DMS53 treated with DMSO at 0.1 percent for 48 hours (cell line): ENCODE measurements around the gene TBRG4.

Source experiments
- DNase-seq: peaks from one replicate; lab custom pipeline; 2025; ENCODE audit not compliant: unreplicated experiment; lab: John Stamatoyannopoulos, UW

Gene TBRG4

DNA sequence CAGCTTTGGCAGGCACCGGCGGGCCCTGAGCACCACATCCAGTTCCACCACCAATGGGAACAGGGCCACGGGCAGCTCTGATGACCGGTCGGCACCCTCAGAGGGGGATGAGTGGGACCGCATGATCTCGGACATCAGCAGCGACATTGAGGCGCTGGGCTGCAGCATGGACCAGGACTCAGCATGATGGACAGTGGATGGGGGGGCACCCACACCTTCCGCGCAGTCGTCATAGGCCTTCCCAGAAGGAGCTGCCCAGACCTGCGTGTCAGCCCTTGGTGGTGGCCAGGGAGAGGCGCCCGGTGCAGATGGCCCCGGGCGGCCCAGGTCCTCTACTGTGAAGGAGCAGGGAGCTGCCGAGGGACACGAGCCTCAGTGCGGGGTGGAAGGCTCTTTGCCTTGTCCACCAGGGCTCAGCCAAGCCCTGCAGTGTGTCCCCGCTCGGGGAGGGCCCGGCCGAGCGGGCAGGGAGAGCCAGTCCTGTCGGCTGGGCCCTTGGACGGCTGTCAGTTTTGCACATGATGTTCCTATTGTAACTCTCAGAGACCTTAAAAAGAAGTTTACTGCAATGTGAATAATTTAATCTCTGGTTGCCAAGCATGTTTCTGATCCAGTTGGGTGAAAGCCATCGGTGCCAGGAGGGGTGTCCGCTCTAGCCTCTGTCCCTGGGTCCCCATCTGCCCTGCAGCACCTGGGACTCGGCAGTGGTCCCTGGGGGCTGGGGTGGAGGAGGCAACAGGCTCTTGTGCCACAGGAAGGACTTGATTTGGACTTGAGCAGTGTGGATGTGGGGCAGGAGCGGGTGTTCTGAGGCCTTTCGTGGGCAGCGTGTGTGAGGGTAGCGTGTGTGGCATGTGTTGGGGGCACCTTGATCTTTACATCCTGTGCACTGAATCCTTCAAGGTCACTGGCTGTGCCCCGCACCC, 35.4 kb downstream of the TBRG4 start:
- no peak for DNase-seq

DNA sequence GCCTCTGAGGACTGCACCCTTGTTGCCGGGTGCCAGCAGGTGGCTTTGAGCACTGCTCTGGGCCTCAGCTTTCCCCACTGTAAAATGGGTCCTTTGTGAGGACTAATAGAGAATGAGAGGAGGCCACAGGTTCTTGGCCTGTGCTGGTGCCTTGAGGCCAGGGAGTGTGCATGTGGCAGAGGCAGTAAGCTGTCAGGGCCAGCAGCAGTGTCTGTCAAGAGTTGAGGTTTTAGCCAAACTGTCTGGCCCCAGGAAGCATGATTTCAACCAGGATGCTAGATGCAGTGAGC, 36.2 kb downstream of the TBRG4 start:
- DNase-seq, result no peak

GRCh38 chr7:45074528-45075354, 36.8 kb downstream of the TBRG4 start:
- DNase-seq, result no peak

DNA sequence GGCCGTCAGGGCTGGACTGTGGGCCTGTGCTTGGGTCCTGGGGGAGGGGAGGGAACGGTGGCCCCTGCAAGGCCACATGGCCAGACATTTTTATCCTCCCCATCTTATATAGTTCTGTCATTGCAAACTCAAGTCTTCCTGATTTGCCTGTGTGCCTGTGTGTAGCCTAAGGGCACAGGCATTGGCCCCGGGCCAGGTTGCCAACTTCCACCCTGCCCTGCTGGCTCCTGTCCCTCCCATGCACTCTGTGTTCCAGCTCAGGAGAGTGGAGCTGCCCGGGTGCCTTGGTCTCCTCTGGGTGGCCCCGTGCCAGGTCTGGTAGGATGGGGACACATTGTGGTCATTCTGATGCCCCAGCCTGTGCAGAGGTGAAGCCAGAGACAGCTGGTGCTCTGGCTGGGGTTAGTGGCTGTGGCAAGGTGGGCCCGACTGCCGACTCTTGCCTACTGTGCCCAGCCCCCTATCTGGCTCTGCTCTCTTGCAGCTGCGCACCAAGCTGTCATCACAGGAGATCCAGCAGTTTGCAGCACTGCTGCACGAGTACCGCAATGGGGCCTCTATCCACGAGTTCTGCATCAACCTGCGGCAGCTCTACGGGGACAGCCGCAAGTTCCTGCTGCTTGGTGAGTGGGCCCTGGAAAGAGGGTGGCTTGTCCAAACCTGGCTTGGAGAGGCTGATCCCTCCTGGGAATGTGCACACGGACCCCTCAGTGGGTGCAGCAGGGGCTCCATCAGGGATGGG, 37.5 kb downstream of the TBRG4 start:
- no peak for DNase-seq

DNA sequence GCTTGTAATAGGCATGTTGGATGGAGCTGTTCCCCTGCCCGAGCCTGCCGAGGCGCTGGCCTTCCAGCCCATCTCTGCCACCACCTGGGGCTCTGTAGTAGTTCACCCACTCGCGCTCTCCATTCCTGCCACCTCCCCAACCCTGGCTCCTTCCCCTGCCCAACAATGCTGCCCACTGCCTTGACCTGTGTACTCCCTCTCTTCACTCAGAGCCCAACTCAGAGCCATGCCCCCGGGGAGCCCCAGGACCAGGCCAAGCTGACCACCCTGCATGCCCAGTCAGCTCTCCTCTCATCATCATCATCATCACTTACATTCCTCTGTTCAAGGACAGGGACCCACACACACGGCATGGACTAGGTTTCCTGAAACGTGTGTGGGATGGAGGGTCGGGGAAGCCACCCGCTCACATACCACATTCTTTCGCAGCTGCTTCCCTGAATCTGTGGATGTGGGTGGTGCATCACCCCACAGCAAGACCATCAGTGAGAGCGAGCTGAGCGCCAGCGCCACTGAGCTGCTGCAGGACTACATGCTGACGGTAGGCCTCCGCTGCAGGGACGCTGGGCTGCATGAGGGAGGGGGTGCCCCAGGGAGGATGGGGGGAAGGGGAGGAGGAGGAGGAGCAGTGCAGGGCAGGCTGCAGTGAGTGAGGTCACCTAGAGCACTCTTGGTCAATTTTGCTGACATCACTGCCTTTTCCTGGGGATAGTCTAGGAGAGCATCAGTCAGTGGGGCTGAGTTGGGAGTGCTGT, 38.3 kb downstream of the TBRG4 start:
- no peak for DNase-seq

DNA sequence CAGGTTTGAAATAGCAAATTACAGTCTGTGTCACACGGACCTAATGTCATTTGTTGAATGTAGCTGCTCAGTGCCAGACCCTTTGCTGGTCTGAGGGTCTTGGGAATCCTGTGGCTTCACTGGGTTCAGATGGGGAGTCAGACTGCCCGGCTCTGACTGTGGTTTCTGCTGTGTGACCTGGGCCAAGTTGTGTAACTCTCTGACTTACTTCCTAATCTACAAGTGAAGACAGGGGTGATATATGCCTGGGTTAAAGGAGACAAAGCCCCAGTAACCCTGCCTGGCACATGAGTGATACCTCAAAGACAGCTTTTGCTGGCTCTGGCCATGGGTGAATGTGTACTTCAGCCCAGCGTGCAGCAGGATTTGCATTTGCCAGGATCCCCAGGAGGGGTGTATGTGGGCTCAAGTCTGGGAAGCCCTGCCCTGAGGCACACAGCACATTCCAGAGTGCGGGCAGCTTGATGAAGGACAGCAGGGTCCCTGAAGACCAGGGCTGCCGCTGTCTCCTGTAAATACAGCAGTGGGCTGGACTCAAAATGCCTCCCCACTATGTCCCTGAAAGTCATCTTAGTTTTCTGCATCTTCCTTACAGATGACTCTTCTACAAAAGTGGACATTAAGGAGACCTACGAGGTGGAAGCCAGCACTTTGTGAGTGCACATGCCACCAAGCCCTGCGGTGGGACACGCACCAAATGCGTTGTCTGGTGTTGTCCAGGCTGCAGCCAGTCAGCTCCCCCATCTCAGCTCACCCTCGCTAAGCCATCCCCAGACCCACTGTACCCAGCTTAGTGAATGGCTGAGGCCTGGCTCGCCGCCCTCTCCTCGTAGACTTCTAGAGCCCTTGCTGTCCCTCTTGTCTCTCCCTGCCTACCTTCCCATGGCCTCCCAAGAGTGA, 39.1 kb downstream of the TBRG4 start:
- no peak for DNase-seq

DNA sequence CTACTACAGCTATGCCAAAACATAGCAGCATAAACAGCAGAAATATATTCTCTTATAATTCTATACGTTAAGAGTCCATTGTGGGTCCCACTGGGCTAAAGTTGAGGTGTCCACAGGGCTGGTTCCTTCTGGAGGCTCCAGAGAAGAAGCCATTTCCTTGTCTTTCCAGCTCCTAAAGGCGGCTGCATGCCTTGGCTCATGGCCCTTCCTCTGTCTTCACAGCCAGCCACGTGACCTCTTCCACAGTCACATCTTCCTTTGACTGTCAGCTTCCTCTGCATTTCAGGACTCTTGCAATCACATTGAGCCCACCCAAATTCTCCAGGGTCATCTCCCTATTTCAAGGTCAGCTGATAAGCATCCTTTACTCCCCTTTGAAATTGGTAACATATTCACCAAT, 40.0 kb downstream of the TBRG4 start:
- DNase-seq, result no peak

DNA sequence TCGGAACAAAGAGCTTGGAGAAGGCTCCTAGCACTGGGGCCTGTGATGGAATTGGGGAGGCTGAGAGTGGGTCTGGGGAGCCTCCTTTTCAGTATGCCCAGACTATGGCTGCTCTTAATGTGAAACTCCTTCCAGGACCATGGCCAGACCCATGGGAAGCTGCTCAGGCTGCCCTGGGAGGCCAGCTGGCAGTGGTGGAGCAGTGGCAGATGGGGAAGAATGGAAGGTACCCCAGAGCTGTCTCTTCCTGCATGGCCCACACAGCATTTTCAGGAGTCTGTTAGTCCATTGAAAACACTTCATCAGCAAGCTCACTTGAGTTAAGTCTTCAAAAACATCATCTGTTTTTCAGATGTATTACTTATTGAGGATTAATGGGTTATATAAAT, 41.2 kb downstream of the TBRG4 start:
- DNase-seq, result no peak

- no peak for DNase-seq
These were observed 41.8 kb downstream of the TBRG4 start for GRCh38 chr7:45069444-45070253.

- no peak for DNase-seq
These were observed 43.1 kb downstream of the TBRG4 start for GRCh38 chr7:45068236-45069023.

- DNase-seq, result no peak
These were observed 43.9 kb downstream of the TBRG4 start for GRCh38 chr7:45067582-45067981.

GRCh38 chr7:45066409-45066808, 45.1 kb downstream of the TBRG4 start:
- no peak for DNase-seq

DNA sequence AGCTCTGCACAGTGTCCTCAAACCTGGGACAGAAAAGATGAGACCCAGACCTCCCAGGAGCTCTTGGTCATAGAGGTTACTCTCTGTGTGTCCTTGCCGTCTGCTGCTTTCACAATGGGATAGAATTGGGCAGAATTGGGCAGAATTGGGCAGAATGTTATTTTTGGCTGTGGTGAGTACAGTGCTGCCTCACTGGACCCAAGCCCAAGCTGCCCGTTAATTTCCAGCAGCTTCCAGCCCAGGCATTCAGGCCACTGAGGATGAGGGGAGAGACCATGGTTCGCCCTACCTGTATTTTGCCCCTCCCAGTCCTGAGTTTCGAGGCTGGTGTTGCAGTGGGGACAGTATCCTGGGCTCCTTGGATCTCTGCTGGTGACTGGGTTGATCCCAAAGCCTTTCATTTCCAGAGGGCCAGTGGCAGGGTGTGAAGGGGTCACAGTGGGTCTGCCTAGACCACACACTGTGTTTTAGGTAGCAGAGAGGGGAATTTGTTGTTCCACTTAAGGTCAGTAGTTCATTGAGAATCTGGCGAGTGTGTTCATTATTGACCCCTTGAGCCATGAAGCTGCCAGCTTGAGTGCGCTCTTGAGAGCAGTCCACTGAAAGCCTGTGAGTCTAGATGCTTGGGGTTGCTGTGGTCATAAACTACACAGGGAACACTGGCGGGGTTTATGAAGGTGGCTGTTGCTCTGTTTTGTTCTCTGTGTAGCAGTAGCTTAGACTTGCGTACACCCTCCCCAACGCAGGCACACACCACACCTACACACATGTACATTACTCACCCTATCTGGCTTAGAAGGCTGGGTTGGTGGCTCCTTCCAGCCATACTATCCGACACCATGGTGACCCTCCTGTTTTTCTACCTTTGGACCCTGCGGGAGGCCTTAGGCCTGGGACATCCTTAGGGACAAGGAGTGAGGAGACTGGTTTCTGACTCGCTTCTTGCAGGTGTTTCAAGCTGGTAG, 46.2 kb downstream of the TBRG4 start:
- DNase-seq, result no peak

- no peak for DNase-seq
These were observed 47.3 kb downstream of the TBRG4 start for GRCh38 chr7:45064047-45064725.

GRCh38 chr7:45061806-45062425, 49.6 kb downstream of the TBRG4 start:
- no peak for DNase-seq

DNA sequence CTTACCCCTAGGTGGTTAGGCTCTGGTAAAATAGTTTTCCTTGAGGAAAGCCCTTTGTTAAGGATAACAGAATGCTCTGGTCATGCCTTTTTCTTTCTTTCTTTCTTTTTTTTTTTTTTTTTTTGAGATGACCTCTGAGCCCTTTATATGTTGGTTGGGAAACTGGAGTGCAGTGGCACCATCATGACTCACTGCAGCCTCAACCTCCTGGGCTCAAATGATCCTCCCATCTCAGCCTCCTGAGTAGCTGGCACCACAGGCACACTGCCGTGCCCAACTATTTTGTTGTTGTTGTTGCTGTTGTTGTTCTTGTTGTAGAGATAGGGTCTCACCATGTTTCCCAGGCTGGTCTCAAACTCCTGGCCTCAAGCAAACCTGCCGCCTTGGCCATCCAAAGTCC, 50.1 kb downstream of the TBRG4 start:
- no peak for DNase-seq
